Thyroid gland (tissue), 4 donors: ENCODE results near the gene CSMD2.

ENCODE experiments used
- CTCF ChIP-seq, 6 experiments: fragments of 200-600 bp in 3 of 6; fragments of 450-650 bp in 3 of 6; sonication (generic) in 3 of 6; IDR thresholded peaks; one replicate each; pipeline ENCODE4 v1.5.1; 2016 to 2019; ENCODE audit warnings: antibody characterized with exemption in 6 of 6, mild to moderate bottlenecking in 2 of 6, inconsistent platforms in 1 of 6, moderate library complexity in 1 of 6
- POLR2A ChIP-seq, 2 donors: fragments of 450-650 bp; IDR thresholded peaks; one replicate each; pipeline ENCODE4 v1.6.1; 2017; ENCODE audit warnings: antibody characterized with exemption in 2 of 2, mild to moderate bottlenecking in 2 of 2, moderate library complexity in 1 of 2

- no peak for TF ChIP-seq CTCF (IDR thresholded peaks at IDR 0.05)
- TF ChIP-seq POLR2A (IDR thresholded peaks at IDR 0.05): no peak
These were observed 339.5 kb downstream of the CSMD2 start for GRCh38 chr1:33825506-33825905.
